ENCODE data around the gene PARP9.
"Not testable (repeated sequence)": the region's sequence is repeated elsewhere in the genome, so short reads cannot be mapped to it uniquely, and the experiment has no call there.

Gene PARP9

GRCh38 chr3:122568755-122569154 lies 4.7 kb upstream of the PARP9 start:
- peaks cover 7% of the 10 kb centered on the region; the same call in 1 of the 2 replicates for H3K4me1 ChIP-seq (ENCODE audit: insufficient read depth, low read length)
- no peaks in the 10 kb centered on the region for H3K9me3 ChIP-seq (ENCODE audit: insufficient read depth, low read depth, low read length)
- no peak overlapping the region; the same call in 1 of the 2 replicates for H3K9ac ChIP-seq (ENCODE audit: low read depth, low read length)
- H3K4me3 ChIP-seq (ENCODE audit: low read length), result no peak overlapping the region
- H3K27ac ChIP-seq (ENCODE audit: low read length), result no peak overlapping the region
- no peaks in the 10 kb centered on the region for H3K36me3 ChIP-seq (ENCODE audit: insufficient read depth, low read depth, low read length)
- H3K27me3 ChIP-seq (ENCODE audit: insufficient read depth, low read length), result peaks cover 13% of the 10 kb centered on the region; the same call in 1 of the 2 replicates

DNA sequence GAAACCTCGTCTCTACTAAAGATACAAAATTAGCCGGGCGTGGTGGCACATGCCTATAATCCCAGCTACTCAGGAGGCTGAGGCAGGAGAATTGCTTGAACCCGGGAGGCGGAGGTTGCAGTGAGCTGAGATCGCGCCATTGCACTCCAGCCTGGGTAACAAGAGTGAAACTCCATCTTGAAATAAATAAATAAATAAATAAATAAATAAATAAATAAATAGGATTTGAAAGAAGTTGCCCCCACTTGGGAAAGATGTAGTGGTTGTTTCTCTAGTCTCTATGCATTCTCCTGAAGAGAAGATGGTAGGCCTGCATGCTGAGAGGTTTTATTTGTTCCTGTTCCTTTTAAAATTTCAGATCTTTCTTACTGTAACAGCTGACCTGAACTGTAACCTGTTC lies 4.0 kb upstream of the PARP9 start:
- not testable (repeated sequence) for H3K9ac ChIP-seq (ENCODE audit: low read depth, low read length); H3K27ac ChIP-seq (ENCODE audit: low read length); H3K4me1 ChIP-seq (ENCODE audit: insufficient read depth, low read length); H3K4me3 ChIP-seq (ENCODE audit: low read length); H3K9me3 ChIP-seq (ENCODE audit: insufficient read depth, low read depth, low read length); H3K36me3 ChIP-seq (ENCODE audit: insufficient read depth, low read depth, low read length)
- peaks cover 19% of the 10 kb centered on the region; the same call in 1 of the 2 replicates for H3K27me3 ChIP-seq (ENCODE audit: insufficient read depth, low read length)

GRCh38 chr3:122563717-122564025 lies 429 bp downstream of the PARP9 start:
- no peak overlapping the region for H3K27ac ChIP-seq (ENCODE audit: low read length)
- H3K9ac ChIP-seq (ENCODE audit: low read depth, low read length), result peak overlapping the region; percentile 71; the same call in 1 of the 2 replicates
- H3K4me3 ChIP-seq (ENCODE audit: low read length), result peak overlapping the region; percentile 79
- H3K27me3 ChIP-seq (ENCODE audit: insufficient read depth, low read length), result peaks cover 19% of the 10 kb centered on the region; the same call in 1 of the 2 replicates
- H3K4me1 ChIP-seq (ENCODE audit: insufficient read depth, low read length), result peaks cover 4% of the 10 kb centered on the region; the same call in 1 of the 2 replicates
- no peaks in the 10 kb centered on the region for H3K36me3 ChIP-seq (ENCODE audit: insufficient read depth, low read depth, low read length)
- H3K9me3 ChIP-seq (ENCODE audit: insufficient read depth, low read depth, low read length), result no peaks in the 10 kb centered on the region

DNA sequence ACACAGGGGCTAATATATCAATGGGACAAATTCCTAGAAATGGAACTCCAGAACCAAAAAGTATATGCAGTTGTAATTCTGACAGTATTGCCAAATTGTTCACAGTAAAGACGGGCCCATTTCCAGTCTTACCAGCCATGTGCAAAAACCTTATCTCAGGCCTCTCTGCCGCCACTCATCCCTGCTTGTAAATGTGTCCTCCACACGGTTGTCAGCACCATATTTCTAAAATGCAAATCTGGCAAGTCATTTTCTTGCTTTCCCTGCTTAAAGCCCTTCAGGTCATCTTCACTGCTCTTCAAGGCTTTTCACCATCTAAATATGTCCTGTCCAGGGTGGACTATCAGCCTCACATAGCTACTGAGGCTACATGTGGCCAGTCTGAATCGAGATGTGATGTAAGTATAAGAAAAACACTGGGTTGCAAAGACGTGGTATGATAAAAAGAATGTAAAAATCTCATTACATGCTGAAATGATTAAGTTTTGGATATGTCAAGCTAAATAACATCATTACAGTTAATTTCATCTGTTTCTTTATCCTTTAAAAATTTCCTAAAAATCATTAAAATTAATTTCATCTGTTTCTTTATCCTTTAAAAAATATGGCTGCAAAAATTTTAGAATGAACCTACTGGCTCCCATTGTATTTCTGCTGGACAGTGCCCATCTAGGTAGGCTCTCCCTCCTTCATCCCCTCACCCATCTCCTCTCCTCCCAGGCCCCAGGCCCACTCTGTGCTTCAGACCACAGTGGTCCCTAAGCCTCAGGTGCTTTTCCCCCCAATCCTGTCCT lies 980 bp downstream of the PARP9 start:
- peaks cover 4% of the 10 kb centered on the region; the same call in 1 of the 2 replicates for H3K4me1 ChIP-seq (ENCODE audit: insufficient read depth, low read length)
- H3K9ac ChIP-seq (ENCODE audit: low read depth, low read length), result no peak overlapping the region
- H3K36me3 ChIP-seq (ENCODE audit: insufficient read depth, low read depth, low read length), result no peaks in the 10 kb centered on the region
- H3K4me3 ChIP-seq (ENCODE audit: low read length), result peak overlapping the region; percentile 79; the same call in 1 of the 2 replicates
- no peaks in the 10 kb centered on the region for H3K9me3 ChIP-seq (ENCODE audit: insufficient read depth, low read depth, low read length)
- peaks cover 19% of the 10 kb centered on the region; the same call in 1 of the 2 replicates for H3K27me3 ChIP-seq (ENCODE audit: insufficient read depth, low read length)
- no peak overlapping the region for H3K27ac ChIP-seq (ENCODE audit: low read length)

DNA sequence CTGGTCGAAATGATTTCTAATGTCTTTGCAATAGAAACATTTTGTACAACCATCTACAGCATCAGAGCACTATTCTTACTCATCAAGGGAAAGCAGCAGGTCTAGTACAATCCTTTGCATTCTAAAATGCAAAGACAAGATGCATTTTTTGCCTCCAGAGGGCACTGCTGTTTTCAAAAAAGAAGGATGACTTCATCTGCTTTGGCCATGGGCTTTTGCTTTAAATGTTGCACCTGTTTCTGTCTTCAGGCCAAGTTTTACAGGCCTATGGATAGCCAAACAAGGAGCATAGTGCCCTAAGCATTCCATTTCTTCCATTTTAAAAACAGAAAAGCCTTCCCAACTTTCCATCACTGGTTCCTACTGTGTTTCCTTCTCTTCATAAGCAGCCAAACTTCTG lies 3.4 kb downstream of the PARP9 start:
- Histone ChIP-seq H3K36me3 (ENCODE audit: insufficient read depth, low read depth, low read length) (no peaks in the 10 kb centered on the region), H3K27me3 (ENCODE audit: insufficient read depth, low read length) (peaks cover 19% of the 10 kb centered on the region; the same call in 1 of the 2 replicates), H3K4me1 (ENCODE audit: insufficient read depth, low read length) (peaks cover 4% of the 10 kb centered on the region; the same call in 1 of the 2 replicates), H3K9me3 (ENCODE audit: insufficient read depth, low read depth, low read length) (no peaks in the 10 kb centered on the region), H3K9ac (ENCODE audit: low read depth, low read length) (no peak overlapping the region), H3K4me3 (ENCODE audit: low read length) (no peak overlapping the region), H3K27ac (ENCODE audit: low read length) (no peak overlapping the region)

DNA sequence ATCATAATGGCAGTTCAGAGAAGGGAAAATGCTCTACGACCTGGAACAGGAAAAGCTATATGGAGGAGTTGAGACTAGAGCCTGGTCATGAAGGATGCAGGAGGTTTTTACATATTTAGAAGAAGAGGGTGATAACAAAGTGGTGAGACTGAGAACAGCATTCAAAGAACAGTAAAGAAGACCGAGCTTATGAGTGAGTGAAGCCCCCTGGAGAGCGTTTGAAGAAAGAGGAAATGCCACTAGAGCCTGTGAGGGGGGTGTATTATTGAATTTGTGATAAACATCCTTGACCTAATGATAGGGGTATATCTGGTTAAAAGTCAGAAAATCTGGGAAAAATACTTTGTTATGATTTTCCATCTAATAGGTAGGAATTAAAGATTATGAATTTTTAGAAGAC lies 4.2 kb downstream of the PARP9 start:
- peaks cover 15% of the 10 kb centered on the region; the same call in 1 of the 2 replicates for H3K27me3 ChIP-seq (ENCODE audit: insufficient read depth, low read length)
- H3K36me3 ChIP-seq (ENCODE audit: insufficient read depth, low read depth, low read length), result no peaks in the 10 kb centered on the region
- H3K4me1 ChIP-seq (ENCODE audit: insufficient read depth, low read length), result peaks cover 2% of the 10 kb centered on the region; the same call in 1 of the 2 replicates
- no peak overlapping the region for H3K9ac ChIP-seq (ENCODE audit: low read depth, low read length)
- no peaks in the 10 kb centered on the region for H3K9me3 ChIP-seq (ENCODE audit: insufficient read depth, low read depth, low read length)
- no peak overlapping the region for H3K27ac ChIP-seq (ENCODE audit: low read length)
- H3K4me3 ChIP-seq (ENCODE audit: low read length), result no peak overlapping the region

GRCh38 chr3:122558605-122559004 lies 5.5 kb downstream of the PARP9 start:
- Histone ChIP-seq H3K9me3 (ENCODE audit: insufficient read depth, low read depth, low read length) (no peaks in the 10 kb centered on the region), H3K9ac (ENCODE audit: low read depth, low read length) (no peak overlapping the region), H3K27me3 (ENCODE audit: insufficient read depth, low read length) (peaks cover 4% of the 10 kb centered on the region; the same call in 1 of the 2 replicates), H3K36me3 (ENCODE audit: insufficient read depth, low read depth, low read length) (no peaks in the 10 kb centered on the region), H3K4me3 (ENCODE audit: low read length) (no peak overlapping the region), H3K27ac (ENCODE audit: low read length) (no peak overlapping the region), H3K4me1 (ENCODE audit: insufficient read depth, low read length) (no peaks in the 10 kb centered on the region; the same call in 1 of the 2 replicates)

GRCh38 chr3:122557356-122557755 lies 6.7 kb downstream of the PARP9 start:
- no peak overlapping the region for H3K9ac ChIP-seq (ENCODE audit: low read depth, low read length)
- H3K27me3 ChIP-seq (ENCODE audit: insufficient read depth, low read length), result no peaks in the 10 kb centered on the region
- H3K9me3 ChIP-seq (ENCODE audit: insufficient read depth, low read depth, low read length), result no peaks in the 10 kb centered on the region
- H3K4me1 ChIP-seq (ENCODE audit: insufficient read depth, low read length), result no peaks in the 10 kb centered on the region; the same call in 1 of the 2 replicates
- no peaks in the 10 kb centered on the region for H3K36me3 ChIP-seq (ENCODE audit: insufficient read depth, low read depth, low read length)
- H3K27ac ChIP-seq (ENCODE audit: low read length), result no peak overlapping the region
- H3K4me3 ChIP-seq (ENCODE audit: low read length), result no peak overlapping the region

- H3K4me3 ChIP-seq (ENCODE audit: low read length), result no peak overlapping the region
- no peak overlapping the region for H3K9ac ChIP-seq (ENCODE audit: low read depth, low read length)
- H3K36me3 ChIP-seq (ENCODE audit: insufficient read depth, low read depth, low read length), result no peaks in the 10 kb centered on the region
- no peaks in the 10 kb centered on the region for H3K9me3 ChIP-seq (ENCODE audit: insufficient read depth, low read depth, low read length)
- no peaks in the 10 kb centered on the region for H3K27me3 ChIP-seq (ENCODE audit: insufficient read depth, low read length)
- no peaks in the 10 kb centered on the region; the same call in 1 of the 2 replicates for H3K4me1 ChIP-seq (ENCODE audit: insufficient read depth, low read length)
- H3K27ac ChIP-seq (ENCODE audit: low read length), result no peak overlapping the region
Observed at GRCh38 chr3:122555275-122556071, 8.6 kb downstream of the PARP9 start.

GRCh38 chr3:122553171-122553570 lies 10.9 kb downstream of the PARP9 start:
- no peaks in the 10 kb centered on the region for H3K9me3 ChIP-seq (ENCODE audit: insufficient read depth, low read depth, low read length)

DNA sequence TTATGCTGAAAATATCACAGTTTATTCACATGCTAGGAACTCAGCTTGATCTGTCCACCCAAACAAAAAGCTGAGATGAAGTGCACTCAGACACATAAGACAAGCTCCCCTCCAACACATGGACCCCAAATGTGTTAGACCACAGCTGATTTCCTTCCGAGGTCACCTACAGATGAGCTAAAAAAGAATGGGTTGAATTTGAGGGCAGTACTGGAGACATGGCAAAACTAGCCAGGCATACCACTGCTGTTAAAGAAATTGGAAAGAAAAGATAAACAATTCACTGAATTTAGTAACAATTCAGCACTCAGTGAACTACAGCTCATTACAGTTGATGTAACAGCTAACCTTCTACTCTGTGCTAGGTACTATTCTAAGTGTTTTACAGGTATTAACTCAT lies 15.5 kb downstream of the PARP9 start:
- no peaks in the 10 kb centered on the region for H3K36me3 ChIP-seq (ENCODE audit: insufficient read depth, low read depth, low read length)
- H3K9ac ChIP-seq (ENCODE audit: low read depth, low read length), result no peak overlapping the region
- H3K4me1 ChIP-seq (ENCODE audit: insufficient read depth, low read length), result no peaks in the 10 kb centered on the region
- no peaks in the 10 kb centered on the region for H3K9me3 ChIP-seq (ENCODE audit: insufficient read depth, low read depth, low read length)
- H3K27me3 ChIP-seq (ENCODE audit: insufficient read depth, low read length), result no peaks in the 10 kb centered on the region
- H3K4me3 ChIP-seq (ENCODE audit: low read length), result no peak overlapping the region
- H3K27ac ChIP-seq (ENCODE audit: low read length), result no peak overlapping the region

More at GRCh38 chr3:122553171-122553570, 10.9 kb downstream of the PARP9 start:
- no peaks in the 10 kb centered on the region for H3K4me1 ChIP-seq (ENCODE audit: insufficient read depth, low read length)
- H3K27ac ChIP-seq (ENCODE audit: low read length), result no peak overlapping the region
- H3K9ac ChIP-seq (ENCODE audit: low read depth, low read length), result no peak overlapping the region
- H3K4me3 ChIP-seq (ENCODE audit: low read length), result no peak overlapping the region
- H3K27me3 ChIP-seq (ENCODE audit: insufficient read depth, low read length), result no peaks in the 10 kb centered on the region
- H3K36me3 ChIP-seq (ENCODE audit: insufficient read depth, low read depth, low read length), result no peaks in the 10 kb centered on the region
